Stimulated activated CD4-positive, alpha-beta T cell treated with anti-CD3 and anti-CD28 coated beads, Interleukin-4, amount 100 ng/mL, for 1 hour (primary cell): ENCODE results near the gene N4BP2L1.

ENCODE experiments used
- DNase-seq: peaks from one replicate; pipeline ENCODE4 v3.0.0-alpha.2; 2020

N4BP2L1 gene

GRCh38 chr13:32431361-32431760, 3.4 kb upstream of the N4BP2L1 start:
- no peak for DNase-seq

GRCh38 chr13:32430018-32430747, 2.3 kb upstream of the N4BP2L1 start:
- DNase-seq = no peak

- DNase-seq = no peak
Observed at GRCh38 chr13:32429433-32429909, 1.5 kb upstream of the N4BP2L1 start.

- DNase-seq = no peak
Observed at GRCh38 chr13:32428581-32429432, 877 bp upstream of the N4BP2L1 start.

GRCh38 chr13:32426990-32427851, 709 bp downstream of the N4BP2L1 start:
- DNase-seq = peak; percentile 61

GRCh38 chr13:32426191-32426989, 1.5 kb downstream of the N4BP2L1 start:
- peak; percentile 22 for DNase-seq

- no peak for DNase-seq
Observed at GRCh38 chr13:32425158-32425557, 2.8 kb downstream of the N4BP2L1 start.

GRCh38 chr13:32423592-32423991, 4.3 kb downstream of the N4BP2L1 start:
- DNase-seq = no peak

GRCh38 chr13:32419862-32420261, 8.1 kb downstream of the N4BP2L1 start:
- no peak for DNase-seq

GRCh38 chr13:32417995-32418394, 9.9 kb downstream of the N4BP2L1 start:
- no peak for DNase-seq

- no peak for DNase-seq
Observed at GRCh38 chr13:32415019-32415418, 12.9 kb downstream of the N4BP2L1 start.

GRCh38 chr13:32414580-32414979, 13.3 kb downstream of the N4BP2L1 start:
- DNase-seq = no peak

- no peak for DNase-seq
Observed at GRCh38 chr13:32413284-32413683, 14.6 kb downstream of the N4BP2L1 start.

GRCh38 chr13:32409561-32410421, 18.1 kb downstream of the N4BP2L1 start:
- DNase-seq = no peak

GRCh38 chr13:32409001-32409313, 19.0 kb downstream of the N4BP2L1 start:
- no peak for DNase-seq

GRCh38 chr13:32408296-32409000, 19.5 kb downstream of the N4BP2L1 start:
- DNase-seq = no peak

GRCh38 chr13:32407854-32408253, 20.1 kb downstream of the N4BP2L1 start:
- no peak for DNase-seq

GRCh38 chr13:32403108-32403507, 24.8 kb downstream of the N4BP2L1 start:
- DNase-seq = no peak

- no peak for DNase-seq
Observed at GRCh38 chr13:32391101-32391619, 36.8 kb downstream of the N4BP2L1 start.

GRCh38 chr13:32390484-32390883, 37.4 kb downstream of the N4BP2L1 start:
- DNase-seq = no peak
